Fibroblast of the aortic adventitia (primary cell): Measurements from ENCODE around the gene CCDC28B. TPM values are rescaled to one million over a fixed set of nuclear protein-coding genes. Genes with fewer than 3 reads are reported as not detected.

ENCODE experiments used
- DNase-seq: peaks from one replicate; pipeline ENCODE4 v3.0.0-alpha.2; 2010; ENCODE audit warnings: low read depth
- H3K4me3 ChIP-seq: 2 replicates; pipeline ENCODE4 v1.5.1; 2011; ENCODE audit warnings: low read depth, mild to moderate bottlenecking, control low read depth, low read length, moderate library complexity
- total RNA-seq: library from RNA; depleted of rRNA; stranded (reverse); fragments of >200 nt; gene quantifications from 2 replicates; pipeline ENCODE4 v1.2.3, GENCODE V29; 2012; ENCODE audit warnings: low replicate concordance
- TF ChIP-seq, protein P1 (sequence below): IDR thresholded peaks from 2 replicates; pipeline ENCODE4 v1.5.1; 2011; ENCODE audit warnings: mild to moderate bottlenecking, low read length, control low read depth, inconsistent platforms; ENCODE audit not compliant: insufficient read depth

Gene CCDC28B
- total RNA-seq, 1 donor: 6.0 TPM

DNA sequence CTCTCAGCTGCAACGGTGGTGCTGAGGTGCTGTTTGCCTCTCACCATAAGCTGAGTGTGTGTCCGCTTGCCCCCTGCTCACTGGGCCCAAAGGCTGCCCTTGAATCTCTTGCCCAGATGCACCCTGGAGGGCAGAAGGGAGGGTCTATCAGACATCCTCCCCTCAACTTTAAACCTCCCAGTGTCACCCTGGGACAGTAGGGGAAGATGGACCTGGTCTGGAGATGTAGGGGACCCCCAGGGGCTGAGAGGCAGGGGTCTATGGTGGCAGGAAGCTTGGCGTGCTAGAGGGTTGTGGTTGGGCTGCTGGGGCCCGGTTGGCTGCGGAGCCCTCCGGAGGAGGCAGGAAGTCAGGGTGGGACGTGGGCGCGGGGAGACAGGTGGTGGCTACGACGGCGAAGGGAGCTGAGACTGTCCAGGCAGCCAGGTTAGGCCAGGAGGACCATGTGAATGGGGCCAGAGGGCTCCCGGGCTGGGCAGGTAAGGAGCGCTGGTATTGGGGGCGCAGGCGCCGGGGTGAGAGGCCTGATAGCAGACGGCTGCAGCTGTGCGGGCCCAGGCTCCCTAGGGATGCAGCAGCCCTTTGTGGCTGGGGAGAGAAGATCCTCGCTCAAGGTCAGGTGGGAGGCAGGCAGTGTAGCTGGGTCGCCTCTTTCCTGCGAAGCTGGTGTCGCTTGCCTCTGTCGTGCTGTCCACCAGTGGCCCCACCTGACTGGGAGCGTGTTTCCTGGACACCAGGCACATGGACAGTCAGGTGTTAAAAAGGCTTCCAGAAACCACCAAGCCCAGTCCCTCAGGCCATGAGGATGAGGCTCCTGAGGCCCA is 50.7 kb downstream of the CCDC28B start, which contains the start of gene LCK:
TSS of gene LCK (plus strand) at position 373 of the 824 bp plus-strand sequence. CDS start 23,065 bp downstream, outside the sequence.
- TF ChIP-seq, protein P1, sequence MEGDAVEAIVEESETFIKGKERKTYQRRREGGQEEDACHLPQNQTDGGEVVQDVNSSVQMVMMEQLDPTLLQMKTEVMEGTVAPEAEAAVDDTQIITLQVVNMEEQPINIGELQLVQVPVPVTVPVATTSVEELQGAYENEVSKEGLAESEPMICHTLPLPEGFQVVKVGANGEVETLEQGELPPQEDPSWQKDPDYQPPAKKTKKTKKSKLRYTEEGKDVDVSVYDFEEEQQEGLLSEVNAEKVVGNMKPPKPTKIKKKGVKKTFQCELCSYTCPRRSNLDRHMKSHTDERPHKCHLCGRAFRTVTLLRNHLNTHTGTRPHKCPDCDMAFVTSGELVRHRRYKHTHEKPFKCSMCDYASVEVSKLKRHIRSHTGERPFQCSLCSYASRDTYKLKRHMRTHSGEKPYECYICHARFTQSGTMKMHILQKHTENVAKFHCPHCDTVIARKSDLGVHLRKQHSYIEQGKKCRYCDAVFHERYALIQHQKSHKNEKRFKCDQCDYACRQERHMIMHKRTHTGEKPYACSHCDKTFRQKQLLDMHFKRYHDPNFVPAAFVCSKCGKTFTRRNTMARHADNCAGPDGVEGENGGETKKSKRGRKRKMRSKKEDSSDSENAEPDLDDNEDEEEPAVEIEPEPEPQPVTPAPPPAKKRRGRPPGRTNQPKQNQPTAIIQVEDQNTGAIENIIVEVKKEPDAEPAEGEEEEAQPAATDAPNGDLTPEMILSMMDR: no peak
- H3K4me3 ChIP-seq: no peak within 1 kb of the TSS

More for the DNA sequence above, 50.7 kb downstream of the CCDC28B start, which contains the start of gene LCK:
- no peak for DNase-seq

Other genes with a start within 250 kb of the CCDC28B start
- 43.1 and 53.8 TPM in 2 replicates for gene KHDRBS1, start 186.7 kb upstream of the CCDC28B start, total RNA-seq
- gene TMEM39B, start 127.7 kb upstream of the CCDC28B start, total RNA-seq: 3.3 and 9.0 TPM in 2 replicates
- gene KPNA6, start 92.5 kb upstream of the CCDC28B start, total RNA-seq: 42.4 and 56.2 TPM in 2 replicates
- gene TXLNA, start 20.9 kb upstream of the CCDC28B start, total RNA-seq: 39.7 and 98.0 TPM in 2 replicates
- 0.41 and 2.3 TPM in 2 replicates for gene IQCC, start 5.1 kb downstream of the CCDC28B start, total RNA-seq
- gene DCDC2B, start 8.5 kb downstream of the CCDC28B start, total RNA-seq: not detected in 2 replicates
- gene TMEM234, start 21.8 kb downstream of the CCDC28B start, total RNA-seq: 18.3 and 21.0 TPM in 2 replicates
- gene EIF3I, start 21.8 kb downstream of the CCDC28B start, total RNA-seq: 217 and 284 TPM in 2 replicates
- 1.4 and 2.1 TPM in 2 replicates for gene FAM167B, start 46.6 kb downstream of the CCDC28B start, total RNA-seq
- gene LCK, start 50.7 kb downstream of the CCDC28B start, total RNA-seq: not detected in 2 replicates
- 42.9 and 95.8 TPM in 2 replicates for gene HDAC1, start 91.5 kb downstream of the CCDC28B start, total RNA-seq
- 14.4 and 106 TPM in 2 replicates for gene MARCKSL1, start 135.6 kb downstream of the CCDC28B start, total RNA-seq
- 1.6 and 1.7 TPM in 2 replicates for gene FAM229A, start 161.9 kb downstream of the CCDC28B start, total RNA-seq
- gene TSSK3, start 161.9 kb downstream of the CCDC28B start, total RNA-seq: 1.2 and 2.3 TPM in 2 replicates
- 47.6 and 52.3 TPM in 2 replicates for gene BSDC1, start 193.8 kb downstream of the CCDC28B start, total RNA-seq